Liver (tissue), 9 donors: ENCODE data around the gene THRAP3. TPM values are rescaled to one million over a fixed set of nuclear protein-coding genes. Genes with fewer than 3 reads are reported as not detected.

Source experiments
- DNase-seq: peaks from one replicate; pipeline ENCODE4 v3.0.0-alpha.2; 2017; ENCODE audit warnings: low spot score
- H3K27ac ChIP-seq, 2 donors: one replicate each; pipeline ENCODE4 v1.7.0; 2013; ENCODE audit warnings: inconsistent platforms in 2 of 2, low read length in 2 of 2, control low read depth in 1 of 2, low read depth in 1 of 2, mild to moderate bottlenecking in 1 of 2
- H3K27me3 ChIP-seq, 4 donors: one replicate each; pipeline versions ENCODE4 v1.6.1 to v1.7.0; 2013; ENCODE audit warnings: low read length in 3 of 4, inconsistent platforms in 1 of 4, mild to moderate bottlenecking in 1 of 4, moderate library complexity in 1 of 4; ENCODE audit not compliant: control insufficient read depth in 4 of 4, insufficient read depth in 4 of 4
- H3K36me3 ChIP-seq, 4 donors: one replicate each; pipeline versions ENCODE4 v1.6.1 to v1.7.0; 2013; ENCODE audit warnings: low read length in 3 of 4, mild to moderate bottlenecking in 3 of 4, low read depth in 1 of 4, moderate library complexity in 1 of 4; ENCODE audit not compliant: control insufficient read depth in 4 of 4, insufficient read depth in 3 of 4
- H3K4me1 ChIP-seq, 4 donors: one replicate each; pipeline versions ENCODE4 v1.6.1 to v1.7.0; 2013; ENCODE audit warnings: low read length in 3 of 4, mild to moderate bottlenecking in 3 of 4, moderate library complexity in 1 of 4; ENCODE audit not compliant: control insufficient read depth in 4 of 4, insufficient read depth in 4 of 4
- H3K4me3 ChIP-seq, 3 donors: one replicate each; pipeline versions ENCODE4 v1.6.1 to v1.7.0; 2013; ENCODE audit warnings: low read length in 3 of 3, control low read depth in 1 of 3, low read depth in 1 of 3, mild to moderate bottlenecking in 1 of 3
- H3K9ac ChIP-seq, 2 donors: one replicate each; pipeline ENCODE4 v1.7.0; 2013; ENCODE audit warnings: low read length in 2 of 2, mild to moderate bottlenecking in 2 of 2, moderate library complexity in 2 of 2, control low read depth in 1 of 2, low read depth in 1 of 2
- H3K9me3 ChIP-seq, 4 donors: one replicate each; pipeline versions ENCODE4 v1.6.1 to v1.7.0; 2013; ENCODE audit warnings: low read length in 3 of 4; ENCODE audit not compliant: control insufficient read depth in 4 of 4
- ATF3 ChIP-seq: IDR thresholded peaks from 2 replicates; pipeline ENCODE4 v1.6.1; 2016; ENCODE audit warnings: antibody characterized with exemption
- CTCF ChIP-seq: fragments of 150-350 bp; IDR thresholded peaks from 2 replicates; pipeline ENCODE4 v1.5.1; 2017; ENCODE audit warnings: improper control_type of control experiment, low read depth, low read length; ENCODE audit not compliant: missing input control
- EGR1 ChIP-seq, 2 donors: IDR thresholded peaks; 2 replicates each; pipeline ENCODE4 v1.6.1; 2016 to 2018; ENCODE audit warnings: antibody characterized with exemption in 2 of 2, low read depth in 2 of 2
- FOXA1 ChIP-seq: IDR thresholded peaks from 2 replicates; pipeline ENCODE4 v1.6.1; 2016; ENCODE audit warnings: antibody characterized with exemption
- FOXA2 ChIP-seq: IDR thresholded peaks from 2 replicates; pipeline ENCODE4 v1.6.1; 2016; ENCODE audit warnings: antibody characterized with exemption
- GABPA ChIP-seq, 2 donors: IDR thresholded peaks in 1 of 2; conservative IDR thresholded peaks in 1 of 2; 2 replicates each; pipeline ENCODE4 v1.6.1; 2016; ENCODE audit warnings: antibody characterized with exemption in 2 of 2, mild to moderate bottlenecking in 1 of 2, moderate library complexity in 1 of 2
- HNF4G ChIP-seq: IDR thresholded peaks from 2 replicates; pipeline ENCODE4 v1.6.1; 2016; ENCODE audit warnings: antibody characterized with exemption
- RAD21 ChIP-seq, 2 donors: IDR thresholded peaks; 2 replicates each; pipeline ENCODE4 v1.6.1; 2016; ENCODE audit warnings: antibody characterized with exemption in 2 of 2, mild to moderate bottlenecking in 2 of 2
- REST ChIP-seq: IDR thresholded peaks from 2 replicates; pipeline ENCODE4 v1.6.1; 2016; ENCODE audit warnings: antibody characterized with exemption, mild to moderate bottlenecking
- RXRA ChIP-seq, 2 donors: IDR thresholded peaks; 2 replicates each; pipeline ENCODE4 v1.6.1; 2017 to 2018; ENCODE audit warnings: antibody characterized with exemption in 2 of 2, mild to moderate bottlenecking in 1 of 2
- SP1 ChIP-seq: IDR thresholded peaks from 2 replicates; pipeline ENCODE4 v1.6.1; 2018; ENCODE audit warnings: antibody characterized with exemption, mild to moderate bottlenecking
- YY1 ChIP-seq: IDR thresholded peaks from 2 replicates; pipeline ENCODE4 v1.6.1; 2016; ENCODE audit warnings: antibody characterized with exemption, mild to moderate bottlenecking
- ZBTB33 ChIP-seq: IDR thresholded peaks from 2 replicates; pipeline ENCODE4 v1.6.1; 2016; ENCODE audit warnings: antibody characterized with exemption
- WGBS: extraction: QIAGEN DNeasy Blood & Tissue Kit; methylation state at CpG from one replicate; pipeline ENCODE4 v1.1.7; 2013; 5-methylcytosine and 5-hydroxymethylcytosine counted together
- polyA plus RNA-seq, 2 donors: library from polyadenylated mRNA; stranded (reverse) in 1 of 2; unstranded in 1 of 2; fragments of 200-250 nt in 1 of 2; fragments of >200 nt in 1 of 2; fragmentation: Nextera tagmentation in 1 of 2; extraction: Ambion mirVana in 1 of 2; gene quantifications; one replicate each; pipeline versions ENCODE4 v1.2.1 to v1.2.3, GENCODE V29; 2013 to 2015
- total RNA-seq, 2 donors: library from RNA; depleted of rRNA; stranded (reverse); fragments of >200 nt; gene quantifications; one replicate each; pipeline ENCODE4 v1.2.3, GENCODE V29; 2014
- donor health status: healthy.
- donor health status: healthy.
- donor health status: healthy.
- donor health status: healthy.
- donor health status: healthy.

THRAP3 gene
- total and polyA plus RNA-seq, 4 donors = 21.3 to 55.1 (median 45.8) TPM

GRCh38 chr1:36176106-36176949 is 47.9 kb upstream of the THRAP3 start:
- Histone ChIP-seq H3K27ac (no peak overlapping the region), H3K27me3 (no peaks in the 10 kb centered on the region), H3K9me3 (no peaks in the 10 kb centered on the region), H3K4me1 (peaks cover 0 to 18% (median 11%) of the 10 kb centered on the region in 4 donors), H3K9ac (no peak overlapping the region), H3K36me3 (peaks cover 9 to 34% (median 18%) of the 10 kb centered on the region in 4 donors), H3K4me3 (no peak overlapping the region)
- no peak for DNase-seq
- TF ChIP-seq GABPA (IDR thresholded peaks at IDR 0.05 in 1 of 2, conservative IDR thresholded peaks at IDR 0.05 in 1 of 2) (no peak), SP1 (no peak), FOXA2 (no peak), HNF4G (no peak), EGR1 (IDR thresholded peaks at IDR 0.05; ENCODE audit: low read depth in 2 of 2) (no peak), FOXA1 (no peak), RXRA (IDR thresholded peaks at IDR 0.05) (no peak), ZBTB33 (no peak), ATF3 (no peak), YY1 (no peak), REST (no peak), CTCF (no peak), RAD21 (IDR thresholded peaks at IDR 0.05) (no peak)
- WGBS = 93% methylated on average over 76 of the region's 76 CpGs
